ENCODE data around the gene KCTD19. TPM values are rescaled to one million over a fixed set of nuclear protein-coding genes. Genes with fewer than 3 reads are reported as not detected.

KCTD19 gene
- total RNA-seq, 2 experiments from 2014 or later: 1.1 to 3.3 TPM

DNA sequence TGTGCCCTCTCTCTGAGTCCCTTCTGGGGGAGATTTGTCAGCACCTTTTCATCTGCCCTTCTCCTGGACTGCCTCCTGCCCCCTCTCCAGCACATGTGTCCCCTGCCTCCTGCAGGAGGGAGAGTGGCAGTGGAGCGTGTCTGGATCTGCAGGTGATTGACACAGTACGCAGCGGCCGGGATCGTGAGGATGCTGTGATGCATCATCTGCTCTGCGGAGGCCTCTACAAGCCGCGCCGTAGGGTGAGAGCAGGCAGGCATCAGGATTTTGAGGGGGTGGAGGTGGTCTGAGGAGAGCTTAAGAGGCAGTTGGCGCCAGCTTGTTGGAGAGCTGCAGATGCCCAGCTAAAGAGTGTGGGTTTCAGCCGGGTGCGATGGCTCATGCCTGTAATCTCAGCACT, 66.8 kb downstream of the KCTD19 start:
- DNase-seq (no peak), ATAC-seq (no peak)
- H3K27me3 Mint-ChIP-seq: no peaks in the 10 kb centered on the region
- H3K36me3 Mint-ChIP-seq: no peaks in the 10 kb centered on the region
- no peaks in the 10 kb centered on the region for H3K4me1 Mint-ChIP-seq
- H3K4me3 Mint-ChIP-seq: no peak overlapping the region
- CTCF ChIA-PET: interaction anchor here (0.7 to 2.4 kb wide), 8 partner anchors 11 to 357 kb away, joined by 3 to 30 read pairs (median 6); partner anchors contain the start of genes FHOD1, KCTD19, LRRC36 and PLEKHG4
- H3K27ac Mint-ChIP-seq: no peak overlapping the region
- no peaks in the 10 kb centered on the region for H3K9me3 Mint-ChIP-seq (ENCODE audit: low read depth)

DNA sequence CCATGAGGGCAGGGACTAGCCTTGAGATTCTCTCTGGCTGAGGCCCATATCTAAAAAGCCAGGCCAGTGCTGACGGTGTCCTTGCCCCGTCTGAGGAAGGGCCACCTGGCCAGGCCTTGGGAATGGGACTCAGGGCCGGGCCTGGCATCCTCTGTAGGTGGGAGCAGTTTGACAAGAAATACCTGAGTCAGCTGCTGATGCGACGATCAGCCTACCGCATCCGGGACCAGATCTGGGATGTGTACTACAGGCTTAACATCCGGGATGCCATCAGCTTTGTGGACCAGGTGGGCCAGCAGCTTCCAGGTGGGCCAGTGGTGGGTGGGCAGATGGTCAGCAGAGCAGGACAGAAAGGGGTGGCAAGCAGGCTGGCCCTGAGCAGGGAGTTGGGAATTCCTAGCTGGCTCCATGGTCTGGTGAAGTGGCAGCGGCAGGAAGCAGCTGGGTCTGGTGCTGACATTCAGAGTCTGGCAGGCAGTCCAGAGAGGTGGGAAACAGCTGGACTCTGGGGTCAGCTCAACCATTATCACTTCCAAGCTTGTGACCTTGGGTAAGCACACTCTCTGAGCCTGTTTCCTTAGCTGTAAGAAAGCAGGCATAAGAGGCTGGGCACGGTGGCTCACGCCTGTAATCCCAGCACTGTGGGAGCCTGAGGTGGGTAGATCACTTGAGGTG, 68.2 kb downstream of the KCTD19 start:
- no peaks in the 10 kb centered on the region for H3K4me1 Mint-ChIP-seq
- H3K27me3 Mint-ChIP-seq: no peaks in the 10 kb centered on the region
- CTCF ChIA-PET: interaction anchor here (0.7 to 1.6 kb wide), 2 partner anchors 81 to 165 kb away, joined by 3 to 5 read pairs; no protein-coding TSS in a partner anchor
- no peak overlapping the region for H3K4me3 Mint-ChIP-seq
- no peak for ATAC-seq
- no peak for DNase-seq
- H3K36me3 Mint-ChIP-seq: no peaks in the 10 kb centered on the region
- no peak overlapping the region for H3K27ac Mint-ChIP-seq
- no peaks in the 10 kb centered on the region for H3K9me3 Mint-ChIP-seq (ENCODE audit: low read depth)

DNA sequence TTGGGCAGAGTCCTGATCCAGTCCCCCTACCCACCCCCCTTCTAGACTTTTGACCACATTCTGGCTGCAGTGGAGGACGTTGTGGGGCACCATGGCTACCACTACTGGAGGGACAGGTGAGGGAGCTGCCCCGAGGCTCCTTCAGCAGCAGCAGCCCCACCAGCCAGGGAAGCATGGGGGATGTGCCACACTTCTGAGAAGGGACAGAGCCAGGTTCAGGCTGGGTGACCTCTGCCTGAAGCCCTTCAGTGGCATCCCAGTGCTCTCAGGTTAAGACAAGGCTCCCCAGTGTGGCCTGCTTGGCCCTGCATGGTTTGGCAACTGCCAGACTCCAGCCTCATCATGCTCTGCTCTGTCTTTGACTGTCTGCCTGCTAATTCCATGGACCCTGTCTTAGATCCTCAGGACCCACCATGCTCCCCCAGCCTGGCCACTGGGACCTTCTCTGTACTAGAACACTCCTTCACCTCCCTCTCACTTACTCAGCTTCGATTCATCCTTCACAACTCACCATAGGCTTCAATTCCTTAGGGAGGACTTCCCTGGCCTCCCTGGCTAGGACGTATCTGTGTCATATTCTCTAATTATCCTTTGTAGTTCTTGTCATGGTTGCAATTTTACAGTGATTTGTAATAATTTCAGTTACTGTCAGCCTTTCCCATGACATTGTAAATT, 68.9 kb downstream of the KCTD19 start:
- no peak overlapping the region for H3K27ac Mint-ChIP-seq

DNA sequence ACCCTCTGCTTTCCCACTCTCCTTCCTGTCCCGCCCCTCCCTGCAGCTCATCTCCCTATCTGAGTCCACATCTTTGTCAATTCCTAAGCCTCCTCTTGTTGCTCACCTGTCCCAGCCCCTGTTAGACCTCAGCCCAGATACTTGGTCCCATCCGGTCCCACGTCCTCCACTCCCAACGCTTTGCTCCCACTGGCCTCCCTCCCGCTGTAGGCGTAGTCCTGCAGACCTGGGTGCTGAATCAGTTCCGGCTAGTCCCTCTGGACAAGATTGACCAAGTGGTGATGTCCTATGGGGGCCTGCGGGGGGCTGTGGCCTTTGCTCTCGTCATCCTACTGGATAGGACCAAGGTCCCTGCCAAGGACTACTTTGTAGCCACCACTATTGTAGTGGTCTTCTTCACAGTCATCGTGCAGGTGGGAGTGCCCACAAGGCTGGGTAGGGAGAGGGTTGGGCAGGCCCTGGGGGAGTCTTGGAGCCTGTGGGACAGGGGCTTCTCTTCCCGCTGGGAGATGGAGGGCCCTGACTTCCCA, 69.8 kb downstream of the KCTD19 start:
- CTCF ChIA-PET: interaction anchor here (0.8 to 1.1 kb wide), 2 partner anchors 8 to 11 kb away, joined by 3 to 4 read pairs; no protein-coding TSS in a partner anchor
- no peaks in the 10 kb centered on the region for H3K4me1 Mint-ChIP-seq
- H3K9me3 Mint-ChIP-seq (ENCODE audit: low read depth): no peaks in the 10 kb centered on the region
- no peak overlapping the region for H3K4me3 Mint-ChIP-seq
- H3K27me3 Mint-ChIP-seq: no peaks in the 10 kb centered on the region
- H3K36me3 Mint-ChIP-seq: no peaks in the 10 kb centered on the region
- ATAC-seq (no peak), DNase-seq (no peak)
- no peak overlapping the region for H3K27ac Mint-ChIP-seq

More for the DNA sequence above, 68.9 kb downstream of the KCTD19 start:
- CTCF ChIA-PET: interaction anchor here (0.7 kb wide), 1 partner anchor 142 kb away, joined by 3 read pairs; no protein-coding TSS in a partner anchor
- Mint-ChIP-seq H3K9me3 (ENCODE audit: low read depth) (no peaks in the 10 kb centered on the region), H3K4me3 (no peak overlapping the region), H3K4me1 (no peaks in the 10 kb centered on the region), H3K36me3 (no peaks in the 10 kb centered on the region), H3K27me3 (no peaks in the 10 kb centered on the region)
- DNase-seq: no peak
- ATAC-seq: no peak

DNA sequence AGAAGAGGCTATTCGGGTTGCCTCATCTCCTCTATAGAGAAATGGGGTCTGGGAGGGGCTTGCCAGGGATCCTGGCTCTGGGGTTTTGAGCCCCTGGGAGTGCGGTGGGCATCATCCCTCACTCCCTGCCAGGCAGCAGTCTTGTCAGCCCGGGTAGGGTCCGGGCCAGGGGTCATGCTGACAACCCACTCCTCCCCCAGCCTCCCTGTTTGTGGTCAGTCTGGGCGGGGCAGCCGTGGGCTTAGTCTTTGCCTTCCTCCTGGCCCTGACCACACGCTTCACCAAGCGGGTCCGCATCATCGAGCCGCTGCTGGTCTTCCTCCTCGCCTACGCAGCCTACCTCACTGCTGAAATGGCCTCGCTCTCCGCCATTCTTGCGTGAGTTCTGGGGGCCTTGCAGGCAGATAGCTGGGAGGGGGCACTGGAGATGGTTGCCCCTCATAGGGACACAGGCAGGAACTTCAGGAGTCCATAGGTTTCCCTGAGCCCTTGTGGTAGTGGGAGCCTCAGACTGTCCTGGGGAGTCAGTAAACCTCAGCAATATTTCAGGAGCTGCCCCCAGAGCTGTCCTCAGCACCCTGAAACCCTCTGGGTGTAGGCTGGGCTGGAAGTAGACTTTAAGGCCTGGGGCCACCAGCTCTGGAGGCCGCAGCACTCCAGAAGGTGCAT, 70.9 kb downstream of the KCTD19 start:
- Mint-ChIP-seq H3K9me3 (ENCODE audit: low read depth) (no peaks in the 10 kb centered on the region), H3K4me3 (no peak overlapping the region), H3K36me3 (no peaks in the 10 kb centered on the region), H3K27ac (no peak overlapping the region), H3K4me1 (no peaks in the 10 kb centered on the region), H3K27me3 (no peaks in the 10 kb centered on the region)
- ATAC-seq (no peak), DNase-seq (no peak)
- CTCF ChIA-PET: interaction anchor here (0.8 to 1.1 kb wide), 2 partner anchors 9 to 12 kb away, joined by 3 to 4 read pairs; no protein-coding TSS in a partner anchor

DNA sequence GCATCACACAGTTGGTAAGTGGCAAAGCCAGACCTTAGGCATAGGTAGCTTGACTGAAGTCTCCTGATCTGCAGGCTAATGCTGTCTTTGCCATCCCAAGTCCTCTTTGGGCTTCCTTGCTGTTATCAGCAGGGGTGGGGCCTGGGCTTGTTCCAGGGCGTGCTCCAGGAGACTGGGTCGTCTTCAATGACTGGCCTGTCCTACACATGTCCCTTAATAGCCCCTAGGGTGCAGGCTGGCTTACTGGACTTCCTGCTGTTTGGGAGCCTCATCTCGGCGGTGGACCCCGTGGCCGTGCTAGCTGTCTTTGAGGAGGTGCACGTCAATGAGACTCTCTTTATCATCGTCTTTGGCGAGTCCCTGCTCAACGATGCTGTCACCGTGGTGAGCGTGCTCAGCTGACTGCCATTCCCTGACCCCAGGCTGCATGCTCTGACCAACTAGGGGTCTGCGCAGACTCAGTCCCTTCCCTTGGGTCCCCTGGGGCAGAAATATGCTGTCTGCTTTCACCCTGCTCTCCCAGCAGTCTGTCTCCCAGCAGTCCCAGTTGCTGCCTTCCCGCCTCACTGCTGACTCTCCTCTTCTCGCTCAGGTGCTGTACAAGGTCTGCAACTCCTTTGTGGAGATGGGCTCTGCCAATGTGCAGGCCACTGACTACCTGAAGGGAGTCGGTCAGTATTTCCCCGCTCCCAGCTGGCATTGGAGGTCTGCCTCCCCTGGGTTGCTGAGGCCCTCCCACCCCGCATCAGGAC, 71.6 kb downstream of the KCTD19 start:
- CTCF ChIA-PET: no interaction called here
- Mint-ChIP-seq H3K27ac (no peak overlapping the region), H3K27me3 (peaks cover 4% of the 10 kb centered on the region), H3K4me3 (no peak overlapping the region), H3K9me3 (ENCODE audit: low read depth) (no peaks in the 10 kb centered on the region), H3K4me1 (peaks cover 2% of the 10 kb centered on the region), H3K36me3 (no peaks in the 10 kb centered on the region)
- DNase-seq: no peak
- no peak for ATAC-seq

DNA sequence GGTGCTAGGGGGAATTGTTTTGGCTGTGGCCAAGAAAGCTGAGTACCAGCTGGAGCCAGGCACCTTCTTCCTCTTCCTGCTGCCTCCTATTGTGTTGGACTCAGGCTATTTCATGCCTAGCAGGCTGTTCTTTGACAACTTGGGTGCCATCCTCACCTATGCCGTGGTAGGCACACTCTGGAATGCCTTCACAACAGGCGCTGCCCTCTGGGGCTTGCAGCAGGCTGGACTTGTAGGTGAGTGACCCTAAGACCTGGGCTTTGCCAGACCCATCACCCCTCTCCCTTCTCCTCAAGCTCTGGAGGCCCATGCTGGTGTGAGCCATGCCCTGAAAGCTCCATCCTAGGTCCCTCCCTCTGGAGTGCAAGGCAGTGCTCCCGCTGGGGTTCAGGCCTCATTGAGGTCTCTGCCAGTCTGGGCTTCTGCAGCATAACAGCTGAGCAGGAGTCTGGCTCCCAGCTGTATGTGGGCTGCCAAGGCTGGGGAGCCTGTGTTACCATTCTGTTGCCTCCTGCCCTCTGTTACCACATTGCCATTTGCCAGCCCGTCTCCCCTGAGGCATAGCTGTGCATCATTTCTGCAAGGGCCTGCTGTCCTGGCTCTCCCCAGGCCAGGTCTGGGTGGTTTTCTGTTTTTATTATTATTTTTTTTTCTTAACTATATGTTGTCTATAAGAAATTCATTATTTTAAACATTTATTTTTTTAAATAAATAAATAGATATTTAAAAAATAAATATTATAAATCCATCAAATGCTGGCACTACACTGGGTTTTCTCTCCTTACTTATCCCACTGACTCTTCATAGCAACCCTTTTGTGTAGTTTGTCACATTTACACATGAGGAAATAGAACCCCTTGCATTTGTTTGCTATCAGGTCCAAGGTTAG, 73.7 kb downstream of the KCTD19 start:
- Mint-ChIP-seq H3K27ac (no peak overlapping the region), H3K9me3 (ENCODE audit: low read depth) (no peaks in the 10 kb centered on the region), H3K36me3 (no peaks in the 10 kb centered on the region), H3K4me3 (no peak overlapping the region), H3K4me1 (peaks cover 15% of the 10 kb centered on the region), H3K27me3 (peaks cover 12% of the 10 kb centered on the region)
- DNase-seq: no peak
- ATAC-seq: no peak
- CTCF ChIA-PET: interaction anchor here (0.7 to 1.5 kb wide), 2 partner anchors 11 to 268 kb away, joined by 3 to 4 read pairs; no protein-coding TSS in a partner anchor

DNA sequence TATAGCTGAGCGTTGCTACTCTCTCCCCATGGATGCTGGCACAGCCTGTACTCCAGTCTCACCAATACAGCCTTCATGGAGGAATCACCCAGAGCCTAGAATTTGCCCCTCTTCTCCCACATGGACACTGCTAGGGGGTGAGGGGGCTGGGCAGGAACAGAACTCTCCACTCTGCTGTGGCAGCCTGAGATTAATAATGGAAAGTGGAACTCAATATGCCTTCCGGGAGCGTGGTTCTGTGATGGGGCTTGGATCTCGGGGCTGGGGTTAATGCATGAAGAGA, 76.6 kb downstream of the KCTD19 start:
- peaks cover 26% of the 10 kb centered on the region for H3K4me1 Mint-ChIP-seq
- no peak for ATAC-seq
- H3K27me3 Mint-ChIP-seq: peaks cover 12% of the 10 kb centered on the region
- peak overlapping the region; percentile 3 for H3K27ac Mint-ChIP-seq
- no peak for DNase-seq
- H3K4me3 Mint-ChIP-seq: peak overlapping the region; percentile 87
- H3K9me3 Mint-ChIP-seq (ENCODE audit: low read depth): no peaks in the 10 kb centered on the region
- CTCF ChIA-PET: interaction anchor here (0.9 to 5.8 kb wide), 7 partner anchors 11 to 355 kb away, joined by 3 to 30 read pairs (median 3); partner anchors contain the start of genes FBXL8 and TRADD
- no peaks in the 10 kb centered on the region for H3K36me3 Mint-ChIP-seq

DNA sequence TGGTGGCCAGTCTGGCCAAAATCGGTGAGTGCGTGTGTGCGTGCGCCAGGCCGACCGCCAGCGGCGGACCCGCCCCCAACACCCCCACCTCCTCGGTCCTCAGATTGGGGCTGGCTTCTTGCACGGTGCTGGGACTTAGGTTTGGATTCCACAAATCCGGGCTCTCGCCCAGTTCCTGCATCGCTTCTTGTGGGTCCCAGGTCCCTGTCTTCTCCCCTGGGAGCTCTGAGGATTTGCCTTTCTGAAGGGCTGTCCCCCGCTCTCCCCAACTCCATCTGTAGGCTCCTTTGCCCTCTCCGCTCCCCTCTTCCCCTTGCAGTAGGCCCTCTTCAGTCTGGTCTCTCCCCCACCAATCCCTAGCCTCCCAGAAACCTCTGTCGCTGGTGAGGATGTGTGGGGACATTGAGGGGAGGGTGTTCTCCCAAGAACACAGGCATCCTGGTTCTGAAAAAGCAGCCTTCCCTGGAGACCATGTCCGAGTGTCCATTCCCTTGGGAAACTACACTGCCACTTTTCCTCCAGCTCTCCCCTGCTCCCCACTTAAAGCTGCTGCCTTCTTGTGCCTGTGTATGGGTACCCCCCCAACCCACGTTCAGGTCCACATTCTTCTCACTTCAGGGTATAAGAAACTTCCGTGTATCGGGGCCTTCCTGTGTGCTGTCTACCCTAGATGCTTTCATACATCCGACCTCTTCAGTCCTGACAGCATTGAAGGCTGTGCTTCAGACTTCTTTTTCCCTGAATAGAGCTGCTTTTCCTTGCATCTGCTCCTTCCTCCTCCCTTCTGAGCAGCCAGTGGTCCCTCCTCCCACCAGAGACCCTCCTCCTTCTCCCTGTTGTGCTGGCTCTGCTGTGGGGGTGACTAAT, 77.1 kb downstream of the KCTD19 start:
- no peaks in the 10 kb centered on the region for H3K36me3 Mint-ChIP-seq
- H3K9me3 Mint-ChIP-seq (ENCODE audit: low read depth): no peaks in the 10 kb centered on the region
- peak overlapping the region; percentile 32 for H3K27ac Mint-ChIP-seq
- peaks cover 32% of the 10 kb centered on the region for H3K4me1 Mint-ChIP-seq
- CTCF ChIA-PET: interaction anchor here (0.7 to 5.8 kb wide), 13 partner anchors 11 to 354 kb away, joined by 3 to 30 read pairs (median 3); partner anchors contain the start of genes B3GNT9, FBXL8 and TRADD
- peaks cover 12% of the 10 kb centered on the region for H3K27me3 Mint-ChIP-seq
- ATAC-seq (no peak), DNase-seq (no peak)
- H3K4me3 Mint-ChIP-seq: peak overlapping the region; percentile 87

DNA sequence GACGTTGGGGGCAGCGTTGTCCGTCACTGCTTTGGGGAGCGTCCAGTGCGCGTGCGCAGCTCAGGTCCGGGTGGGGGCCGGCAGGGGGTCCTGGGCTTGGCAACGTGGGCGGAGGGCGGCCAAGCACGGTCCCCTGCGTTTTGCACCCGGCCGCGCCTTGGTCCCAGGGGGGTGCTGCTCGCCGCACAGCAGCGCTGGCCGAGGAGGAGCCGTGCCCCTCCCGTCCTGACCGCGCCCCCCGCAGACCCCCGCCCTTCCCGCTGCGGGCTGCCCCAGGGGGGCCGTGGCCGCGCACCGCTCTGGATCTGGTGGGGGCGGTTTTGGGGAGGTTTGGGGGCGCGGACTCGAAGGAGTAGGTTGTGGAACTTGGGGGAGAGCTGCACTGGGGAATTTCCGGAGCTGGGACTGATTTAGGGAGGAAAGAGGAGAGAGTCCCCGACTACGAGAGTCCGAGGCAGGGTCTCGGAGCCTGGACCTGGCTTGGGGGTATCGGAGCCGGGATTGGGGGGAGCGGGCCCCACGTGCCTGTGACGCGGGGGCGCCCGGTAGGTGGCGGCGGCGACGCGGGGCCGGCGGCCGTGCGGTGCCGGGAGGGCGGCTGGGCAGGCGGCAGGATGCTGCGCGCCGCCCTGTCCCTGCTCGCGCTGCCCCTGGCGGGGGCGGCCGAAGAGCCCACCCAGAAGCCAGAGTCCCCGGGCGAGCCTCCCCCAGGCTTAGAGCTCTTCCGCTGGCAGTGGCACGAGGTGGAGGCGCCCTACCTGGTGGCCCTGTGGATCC, 78.0 kb downstream of the KCTD19 start, which contains the start of gene SLC9A5:
Gene SLC9A5, plus strand, starts transcription at position 579 of the 777 bp plus-strand sequence. Its CDS starts 36 bp downstream, at position 615.
- Mint-ChIP-seq H3K9me3 (ENCODE audit: low read depth) (no peaks in the 10 kb centered on the region), H3K36me3 (no peaks in the 10 kb centered on the region), H3K27me3 (peaks cover 12% of the 10 kb centered on the region), H3K4me3 (peak within 1 kb of the TSS; percentile 87), H3K4me1 (peaks cover 40% of the 10 kb centered on the region), H3K27ac (peak within 1 kb of the TSS; percentile 93)
- CTCF ChIA-PET: interaction anchor here (0.7 to 5.8 kb wide), 16 partner anchors 12 to 354 kb away, joined by 3 to 41 read pairs (median 3); partner anchors contain the start of genes B3GNT9, E2F4, FBXL8 and TMEM208
- DNase-seq (peak; percentile 56), ATAC-seq (peak; percentile 15)

DNA sequence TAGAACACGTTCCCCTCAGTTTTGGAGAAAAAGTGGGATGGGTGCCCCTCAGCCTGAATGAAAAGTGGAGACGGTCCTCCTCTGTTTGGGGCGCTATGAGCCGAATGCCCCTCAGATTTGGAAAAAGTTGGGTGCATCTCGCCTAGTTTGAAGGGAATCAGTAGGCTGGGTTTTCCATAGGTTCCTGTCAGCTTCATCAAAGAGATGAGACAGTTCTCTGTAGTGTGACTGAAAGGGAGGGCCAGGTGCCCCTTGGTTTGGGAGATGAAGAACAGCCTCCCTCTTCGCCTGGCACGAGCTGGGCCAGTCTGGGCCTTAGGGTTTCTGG, 78.5 kb downstream of the KCTD19 start:
- Mint-ChIP-seq H3K9me3 (ENCODE audit: low read depth) (no peaks in the 10 kb centered on the region), H3K4me3 (peak overlapping the region; percentile 87), H3K4me1 (peaks cover 43% of the 10 kb centered on the region), H3K36me3 (no peaks in the 10 kb centered on the region), H3K27me3 (peaks cover 12% of the 10 kb centered on the region), H3K27ac (peak overlapping the region; percentile 93)
- CTCF ChIA-PET: interaction anchor here (0.7 to 5.8 kb wide), 16 partner anchors 13 to 230 kb away, joined by 3 to 41 read pairs (median 4); partner anchors contain the start of genes E2F4, ELMO3, FBXL8 and TMEM208
- ATAC-seq (no peak), DNase-seq (no peak)

Data from activated CD8-positive, alpha-beta memory T cell treated with anti-CD3 and anti-CD28 coated beads, Interleukin-2, amount 10 ng/mL, durations not matched to agents 7 days and 5 days (primary cell).